Stomach smooth muscle (tissue), 2 donors: ENCODE results near the gene LSM8.
"Not testable (repeated sequence)": the region's sequence is repeated elsewhere in the genome, so short reads cannot be mapped to it uniquely, and the experiment has no call there.

Experiments used
- H3K27ac ChIP-seq: one replicate; pipeline ENCODE4 v1.7.0; 2013; ENCODE audit warnings: mild to moderate bottlenecking, low read length, inconsistent platforms
- H3K27me3 ChIP-seq, 2 donors: one replicate each; pipeline ENCODE4 v1.7.0; 2013; ENCODE audit warnings: low read length in 2 of 2; ENCODE audit not compliant: insufficient read depth in 2 of 2, control insufficient read depth in 1 of 2
- H3K36me3 ChIP-seq, 2 donors: one replicate each; pipeline ENCODE4 v1.7.0; 2013; ENCODE audit warnings: low read length in 2 of 2; ENCODE audit not compliant: control insufficient read depth in 2 of 2, insufficient read depth in 2 of 2
- H3K4me1 ChIP-seq: one replicate; pipeline ENCODE4 v1.7.0; 2013; ENCODE audit warnings: low read length; ENCODE audit not compliant: control insufficient read depth, insufficient read depth
- H3K4me3 ChIP-seq, 2 donors: one replicate each; pipeline ENCODE4 v1.7.0; 2013; ENCODE audit warnings: low read length in 2 of 2
- H3K9ac ChIP-seq, 2 donors: one replicate each; pipeline ENCODE4 v1.7.0; 2013; ENCODE audit warnings: low read length in 2 of 2, mild to moderate bottlenecking in 1 of 2
- H3K9me3 ChIP-seq, 2 donors: one replicate each; pipeline ENCODE4 v1.7.0; 2013; ENCODE audit warnings: low read length in 2 of 2; ENCODE audit not compliant: control insufficient read depth in 2 of 2
- donor health status: healthy.
- donor health status: Pancreatic carcinoma.

LSM8 gene

DNA sequence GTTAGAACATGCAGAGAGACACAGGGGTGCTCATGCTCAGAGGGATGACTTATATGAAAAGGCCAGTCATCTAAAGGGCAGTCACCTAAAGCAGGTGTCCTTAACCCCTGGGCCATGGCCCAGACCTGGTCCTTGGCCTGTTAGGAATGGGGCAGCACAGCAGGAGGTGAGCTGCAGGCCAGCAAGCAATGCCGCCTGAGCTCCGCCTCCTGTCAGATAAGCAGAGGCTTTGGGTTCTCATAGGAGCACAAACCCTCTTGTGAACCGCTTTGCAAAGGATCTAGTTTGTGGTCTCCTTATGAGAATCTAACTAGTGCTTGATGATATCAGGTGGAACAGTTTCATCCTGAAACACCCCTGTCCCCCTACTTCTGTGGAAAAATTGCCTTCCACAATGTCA is 55.0 kb downstream of the LSM8 start:
- H3K27me3 ChIP-seq: no peaks in the 10 kb centered on the region
- no peak overlapping the region for H3K9ac ChIP-seq
- H3K4me1 ChIP-seq: no peaks in the 10 kb centered on the region
- H3K4me3 ChIP-seq: no peak overlapping the region
- no peaks in the 10 kb centered on the region for H3K36me3 ChIP-seq
- no peaks in the 10 kb centered on the region for H3K9me3 ChIP-seq
- no peak overlapping the region for H3K27ac ChIP-seq

DNA sequence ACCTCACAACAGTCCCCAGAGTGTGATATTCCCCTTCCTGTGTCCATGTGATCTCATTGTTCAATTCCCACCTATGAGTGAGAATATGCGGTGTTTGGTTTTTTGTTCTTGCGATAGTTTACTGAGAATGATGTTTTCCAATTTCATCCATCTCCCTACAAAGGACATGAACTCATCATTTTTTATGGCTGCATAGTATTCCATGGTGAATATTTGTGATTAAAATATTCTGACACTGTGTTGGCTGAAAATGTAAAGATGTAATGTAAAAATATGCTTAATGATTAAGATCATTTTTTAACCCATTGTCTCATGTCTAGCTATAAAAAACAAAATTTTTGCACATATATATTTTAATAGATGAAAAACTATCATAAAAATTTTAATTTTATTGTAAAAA is 56.4 kb downstream of the LSM8 start:
- H3K9ac ChIP-seq, H3K27me3 ChIP-seq, H3K36me3 ChIP-seq, H3K4me1 ChIP-seq, H3K9me3 ChIP-seq, H3K27ac ChIP-seq, H3K4me3 ChIP-seq: not testable (repeated sequence)
